ENCODE measurements around the gene XPR1.
"Not testable (repeated sequence)": the region's sequence is repeated elsewhere in the genome, so short reads cannot be mapped to it uniquely, and the experiment has no call there.

The XPR1 gene

DNA sequence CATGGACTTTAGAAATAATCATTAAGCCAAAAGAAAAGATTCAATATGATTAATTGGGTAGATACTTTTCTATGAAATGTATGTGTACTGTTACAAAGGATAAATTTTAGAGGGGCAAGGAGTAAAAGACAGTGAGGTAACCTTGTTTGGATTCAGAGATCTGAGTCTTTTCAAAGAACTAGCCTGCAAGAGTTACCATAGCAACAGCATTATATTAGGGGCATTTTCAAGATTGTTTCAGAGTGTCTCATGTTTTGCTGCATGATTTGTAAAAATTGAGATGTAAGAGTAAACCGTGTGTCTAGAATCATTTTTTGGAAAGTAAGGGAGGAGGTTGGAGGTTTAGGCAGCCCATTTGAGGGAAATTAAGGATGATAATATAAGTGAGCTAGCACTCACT, 210.2 kb downstream of the XPR1 start:
- no peak for DNase-seq (ENCODE audit: low spot score)

DNA sequence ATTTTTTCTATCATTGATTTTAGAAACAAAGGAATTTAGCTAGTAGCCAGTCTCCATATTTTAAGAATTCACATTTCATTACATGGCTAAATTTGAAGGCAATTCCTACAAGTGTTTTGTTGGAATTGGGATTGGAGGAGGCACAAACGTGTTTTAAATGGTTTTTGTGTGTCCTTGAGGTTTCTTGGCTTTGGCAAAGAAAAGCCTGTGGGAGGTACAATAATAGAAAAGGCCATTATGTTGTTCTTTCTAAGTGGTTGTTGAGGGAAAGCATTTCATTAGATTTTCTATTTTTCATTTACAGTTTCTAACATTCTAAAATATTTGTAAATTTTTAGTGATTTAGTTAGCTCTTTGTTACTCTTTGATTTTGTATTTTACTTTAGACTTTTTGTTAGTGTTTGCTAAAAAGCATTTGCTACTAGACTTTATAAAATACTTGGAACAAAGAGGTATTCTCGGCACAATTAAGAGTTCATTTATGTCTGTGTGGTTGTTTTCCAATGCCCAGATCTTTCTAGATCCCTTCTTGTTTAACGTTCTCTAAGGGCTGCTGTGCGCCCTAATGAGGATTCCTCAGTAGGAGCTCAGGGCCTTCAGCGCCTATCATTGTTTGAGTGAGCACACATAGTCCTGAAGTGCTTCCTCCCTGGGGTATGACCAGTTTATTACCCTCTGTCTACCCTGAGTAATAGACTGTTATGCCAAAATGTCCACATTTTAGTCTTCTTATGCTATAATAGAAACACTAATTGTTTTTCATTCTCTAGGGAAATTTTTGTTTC, 210.9 kb downstream of the XPR1 start:
- DNase-seq (ENCODE audit: low spot score), result no peak

DNA sequence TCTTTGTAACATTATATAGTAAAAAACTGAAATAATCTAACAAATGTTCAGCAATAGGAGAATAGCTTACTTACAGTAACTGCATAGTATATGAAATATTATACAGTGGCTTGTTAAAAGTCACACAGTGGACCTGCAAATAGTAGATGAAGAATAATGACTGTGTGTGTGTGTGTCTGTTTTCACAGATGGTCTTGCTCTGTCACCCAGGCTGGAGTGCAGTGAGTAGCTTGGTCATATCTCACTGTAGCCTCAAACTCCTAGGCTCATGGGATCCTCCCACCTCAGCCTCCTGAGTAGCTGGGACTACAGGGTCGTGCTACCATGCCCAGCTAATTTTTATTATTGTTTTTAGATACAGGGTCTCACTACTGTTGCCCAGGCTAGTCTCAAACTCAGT, 213.5 kb downstream of the XPR1 start:
- no peak for DNase-seq (ENCODE audit: low spot score)

DNA sequence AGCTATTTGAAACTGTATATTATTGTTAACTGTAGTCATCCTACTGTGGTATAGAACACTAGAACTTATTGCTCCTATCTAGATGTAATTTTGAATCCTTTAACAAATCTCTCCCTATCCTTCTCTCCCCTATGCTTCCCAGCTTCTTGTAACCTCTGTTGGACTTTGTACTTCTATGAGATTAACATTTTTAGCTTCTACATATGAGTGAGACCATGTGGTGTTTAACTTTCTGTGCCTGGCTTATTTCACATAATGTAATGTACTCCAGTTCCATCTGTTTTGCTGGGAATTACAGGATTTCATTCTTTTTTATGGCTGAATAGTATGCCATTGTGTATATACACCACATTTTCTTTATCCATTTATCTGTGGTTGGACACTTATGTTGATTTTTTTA, 216.4 kb downstream of the XPR1 start:
- DNase-seq (ENCODE audit: low spot score), result no peak

GRCh38 chr1:180849031-180849775, 217.4 kb downstream of the XPR1 start:
- no peak for DNase-seq (ENCODE audit: low spot score)

DNA sequence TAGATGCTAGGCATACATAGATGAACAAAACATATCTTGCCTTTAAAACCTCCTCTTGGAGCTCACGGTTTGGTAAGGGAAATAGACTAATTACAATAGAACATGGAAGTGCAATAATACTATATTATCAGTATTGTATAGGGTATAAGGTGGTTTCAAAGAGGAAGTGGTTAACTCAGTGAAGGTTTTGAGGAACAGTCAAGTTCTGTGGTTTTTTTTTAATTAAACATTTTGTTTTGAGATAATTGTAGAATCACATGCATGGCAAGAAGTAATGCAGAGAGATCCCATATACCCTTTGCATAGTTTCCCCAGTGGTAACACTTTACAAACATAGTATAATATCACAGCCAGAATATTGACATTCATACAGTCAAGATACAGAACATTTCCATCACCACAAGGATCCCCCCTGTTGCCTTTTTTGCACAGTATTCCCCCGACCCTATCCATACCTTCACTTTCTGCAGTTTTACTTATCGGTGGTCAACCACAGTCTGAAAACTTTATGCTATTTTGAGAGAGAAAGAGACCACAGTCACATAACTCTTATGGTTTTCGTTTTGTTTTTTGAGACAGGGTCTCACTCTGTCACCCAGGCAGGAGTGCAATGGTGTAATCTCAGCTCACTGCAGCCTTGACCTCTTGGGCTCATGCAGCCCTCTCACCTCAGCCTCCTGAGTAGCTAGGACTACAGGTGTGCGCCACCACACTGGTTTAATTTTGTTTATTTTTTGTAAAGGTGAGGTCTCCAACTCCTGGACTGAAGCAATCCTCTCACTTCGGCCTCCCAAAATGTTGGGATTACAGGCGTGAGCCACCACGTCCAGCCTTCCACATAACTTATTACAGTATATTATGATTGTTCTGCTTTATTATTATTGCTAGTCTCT, 220.4 kb downstream of the XPR1 start:
- no peak for DNase-seq (ENCODE audit: low spot score)

DNA sequence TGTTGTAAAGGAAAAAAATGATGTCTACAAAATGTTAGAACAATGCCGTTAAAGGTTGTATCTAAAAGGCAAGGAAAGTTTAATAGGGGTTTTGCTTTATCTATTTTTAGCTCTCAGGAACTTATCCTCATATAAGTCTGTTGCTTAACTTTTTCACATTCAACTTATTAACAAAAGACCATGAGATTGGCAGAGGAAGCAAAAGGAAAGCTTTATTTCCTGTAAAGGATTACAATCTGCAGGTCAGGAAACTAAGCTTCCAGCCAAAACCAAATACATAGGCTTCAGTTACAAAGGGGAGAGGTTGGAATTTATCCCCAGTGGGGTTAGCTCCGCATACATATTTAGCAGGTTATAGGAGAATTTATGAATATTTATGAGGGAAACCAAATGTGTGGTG, 222.2 kb downstream of the XPR1 start:
- no peak for DNase-seq (ENCODE audit: low spot score)

DNA sequence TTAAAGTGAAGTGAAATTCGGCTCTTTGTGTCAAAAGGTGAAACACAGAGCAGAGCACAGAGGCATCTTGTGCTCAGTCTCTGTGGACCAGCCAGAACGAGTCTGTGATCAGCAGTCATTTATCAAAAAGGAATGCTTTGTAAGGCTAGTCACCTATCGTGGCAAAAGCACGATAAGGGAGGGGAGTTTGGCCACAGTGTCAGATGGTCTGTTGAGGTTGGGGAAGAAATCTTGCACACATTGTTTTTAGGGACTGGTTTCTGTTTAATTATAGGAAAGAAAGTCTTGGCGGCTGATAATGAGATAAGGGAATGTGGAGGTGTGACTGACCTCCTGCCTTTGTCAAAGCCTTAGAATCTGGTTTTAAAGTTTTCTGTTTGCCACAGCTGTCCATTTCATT, 222.6 kb downstream of the XPR1 start:
- DNase-seq (ENCODE audit: low spot score), result no peak

DNA sequence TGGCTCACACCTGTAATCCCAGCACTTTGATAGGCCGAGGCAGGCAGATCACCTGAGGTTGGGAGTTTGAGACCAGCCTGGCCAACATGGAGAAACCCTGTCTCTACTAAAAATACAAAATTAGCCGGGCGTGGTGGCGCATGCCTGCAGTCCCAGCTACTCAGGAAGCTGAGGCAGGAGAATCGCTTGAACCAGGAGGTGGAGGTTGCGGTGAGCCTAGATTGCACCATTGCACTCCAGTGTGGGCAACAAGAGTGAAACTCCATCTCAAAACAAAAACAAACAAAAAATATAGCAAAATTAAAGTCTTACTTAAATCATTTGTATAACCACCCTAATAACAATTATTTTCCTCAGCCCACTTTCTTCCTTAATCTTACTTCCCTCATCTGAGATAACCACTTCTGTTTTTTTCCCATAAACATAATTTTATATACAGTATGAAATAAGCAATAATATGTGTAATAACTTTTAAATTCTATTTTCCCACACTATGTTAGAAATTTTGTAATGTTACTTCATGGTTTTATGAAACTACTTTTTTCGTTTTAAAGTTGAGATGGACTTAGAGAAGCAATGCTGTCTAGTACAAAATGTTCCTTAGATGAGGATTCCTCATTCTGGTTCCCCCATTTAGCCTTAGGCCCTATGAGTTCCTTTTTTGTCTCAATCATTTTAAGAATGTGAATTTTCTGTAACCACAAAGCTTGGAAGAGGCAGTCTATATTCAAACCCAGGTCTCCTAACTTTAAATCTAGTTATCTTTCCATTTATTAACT, 226.3 kb downstream of the XPR1 start:
- DNase-seq (ENCODE audit: low spot score), result not testable (repeated sequence)

DNA sequence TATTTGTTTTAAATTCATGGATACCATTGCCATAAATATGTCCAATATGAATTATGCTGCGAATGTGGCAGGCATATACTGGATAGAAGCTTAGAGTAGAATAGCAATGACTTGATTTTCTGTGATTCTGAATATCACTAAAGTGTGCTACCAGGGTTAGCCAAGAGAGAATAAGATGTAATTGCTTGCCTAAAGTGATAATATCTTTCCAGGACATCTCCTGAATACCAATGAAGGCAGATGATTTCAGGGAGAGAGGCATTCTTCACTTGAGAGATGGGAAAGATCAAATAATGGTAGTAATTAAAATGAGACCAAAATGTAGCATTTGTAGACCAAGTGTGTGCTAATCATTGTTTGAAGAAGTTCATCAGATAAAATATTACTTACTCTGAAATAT, 227.5 kb downstream of the XPR1 start:
- DNase-seq (ENCODE audit: low spot score), result no peak

DNA sequence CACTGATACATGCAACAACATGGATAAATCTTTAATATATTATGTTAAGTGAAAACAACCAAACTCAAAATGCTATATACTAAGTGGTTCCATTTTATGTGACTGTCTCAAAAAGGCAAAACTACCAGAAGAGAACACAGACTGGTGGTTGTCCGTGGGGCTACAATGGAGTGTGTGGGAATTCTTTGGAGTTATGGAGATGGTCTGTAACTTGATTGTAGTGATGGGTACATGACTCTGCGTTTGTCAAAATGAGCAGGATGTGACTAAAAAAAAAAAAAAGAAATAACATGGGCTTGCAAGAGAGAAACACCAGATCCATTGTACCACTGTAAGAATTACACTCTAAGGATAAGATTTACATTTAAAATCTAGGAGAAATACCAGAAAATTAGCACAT, 228.7 kb downstream of the XPR1 start:
- DNase-seq (ENCODE audit: low spot score), result no peak

- no peak for DNase-seq (ENCODE audit: low spot score)
Measured at GRCh38 chr1:180862305-180862704, 230.5 kb downstream of the XPR1 start.

- DNase-seq (ENCODE audit: low spot score), result no peak
Measured at GRCh38 chr1:180863158-180863775, 231.4 kb downstream of the XPR1 start.

DNA sequence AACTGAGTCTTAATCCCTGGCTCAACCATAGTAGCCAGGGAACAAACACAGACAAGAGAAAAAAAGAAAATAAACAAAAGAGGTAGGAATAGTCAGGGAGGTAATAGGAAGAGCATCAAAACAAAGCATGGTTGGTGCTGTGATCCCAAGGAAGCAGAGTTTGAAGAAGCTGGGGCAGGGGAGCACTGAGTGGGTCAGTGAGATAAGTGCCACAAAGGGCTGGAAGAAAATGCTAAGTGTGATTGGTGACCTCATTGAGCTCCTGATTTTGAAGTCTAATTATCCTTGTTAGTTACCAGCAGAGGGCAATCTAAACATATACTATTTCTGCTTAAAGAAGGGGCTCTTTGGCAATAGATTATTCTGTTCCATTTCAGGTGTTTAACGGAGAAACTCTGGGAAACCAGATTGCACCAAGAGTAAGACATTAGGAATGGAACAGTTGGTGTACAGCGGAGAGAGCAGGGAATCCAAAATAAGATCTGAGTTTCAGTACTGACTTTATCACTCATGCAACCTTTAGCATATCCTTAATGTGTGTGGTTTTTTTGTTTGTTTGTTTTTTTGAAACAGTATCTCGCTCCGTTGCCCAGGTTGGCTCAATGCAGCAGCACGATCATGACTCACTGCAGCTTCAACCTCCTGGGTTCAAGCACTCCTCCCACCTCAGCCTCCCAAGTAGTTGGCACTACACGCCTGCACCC, 250.1 kb downstream of the XPR1 start:
- DNase-seq (ENCODE audit: low spot score), result peak; percentile 33

DNA sequence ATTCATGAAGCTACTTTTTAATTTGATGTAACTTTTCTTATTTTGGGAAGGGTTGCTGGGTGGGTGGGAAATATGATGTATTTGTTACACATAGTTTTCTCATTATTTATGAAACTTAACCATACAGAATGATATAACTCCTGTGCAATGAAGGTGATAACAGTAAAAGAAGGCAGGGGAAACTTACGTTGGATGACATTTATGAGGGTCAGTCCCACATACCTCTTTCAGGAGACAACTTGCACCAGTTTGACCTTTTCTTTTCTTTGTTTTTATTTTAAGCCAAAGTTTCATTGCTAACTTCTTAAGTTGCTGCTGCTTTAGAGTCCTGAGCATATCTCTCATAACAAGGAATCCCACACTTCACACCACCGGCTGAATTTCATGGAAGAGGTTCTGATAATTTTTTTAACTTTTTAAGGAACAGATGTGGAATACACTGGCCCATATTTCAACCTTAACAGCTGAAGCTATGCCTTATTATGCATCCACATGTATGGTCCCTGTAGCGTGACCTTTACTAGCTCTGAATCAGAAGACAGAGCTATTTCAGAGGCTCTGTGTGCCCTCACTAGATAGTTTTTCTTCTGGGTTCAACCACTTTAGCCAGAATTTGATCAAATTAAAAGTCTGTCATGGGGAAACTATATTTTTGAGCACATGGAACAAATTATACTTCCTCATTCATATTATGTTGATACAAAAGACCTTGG, 252.9 kb downstream of the XPR1 start:
- no peak for DNase-seq (ENCODE audit: low spot score)

- no peak for DNase-seq (ENCODE audit: low spot score)
Measured at GRCh38 chr1:180886338-180886737, 254.5 kb downstream of the XPR1 start.

DNA sequence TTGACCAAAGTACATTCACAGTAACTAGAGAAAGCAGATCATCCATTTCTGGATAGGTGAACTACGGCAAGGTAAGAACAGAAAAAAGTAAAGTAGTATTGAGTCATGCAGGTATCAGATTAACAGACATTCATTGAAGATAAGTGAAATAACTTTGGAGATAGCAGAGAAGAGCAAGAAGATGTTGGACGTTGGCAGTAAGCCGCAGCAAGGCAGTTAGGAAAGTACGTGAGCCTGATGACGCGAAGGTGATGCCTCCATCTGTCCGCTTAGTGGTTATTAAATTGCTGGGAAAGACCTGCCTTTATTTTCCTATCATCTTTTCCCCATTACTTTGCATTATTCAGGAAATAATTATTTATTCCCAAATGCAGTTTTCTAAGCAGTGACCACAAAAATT, 256.0 kb downstream of the XPR1 start:
- no peak for DNase-seq (ENCODE audit: low spot score)

DNA sequence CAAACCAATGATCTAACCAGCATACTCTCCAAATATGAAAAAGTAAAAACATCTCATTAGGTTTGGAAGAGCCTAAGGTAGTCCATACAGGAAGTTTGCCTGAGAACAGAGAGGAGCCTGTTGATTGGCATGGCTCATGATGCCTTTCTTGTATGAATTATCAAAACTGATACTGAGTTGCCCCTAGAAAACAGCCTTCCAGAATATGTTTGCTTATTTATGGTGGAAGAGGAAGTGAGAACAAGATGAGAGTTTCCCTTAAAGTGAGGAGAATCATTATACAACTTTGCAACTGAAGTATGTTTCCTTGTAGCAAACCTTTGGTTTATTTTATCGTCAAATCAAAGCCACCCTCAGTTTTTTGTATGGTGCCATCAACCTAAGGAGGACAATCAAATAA, 257.0 kb downstream of the XPR1 start:
- DNase-seq (ENCODE audit: low spot score), result no peak

DNA sequence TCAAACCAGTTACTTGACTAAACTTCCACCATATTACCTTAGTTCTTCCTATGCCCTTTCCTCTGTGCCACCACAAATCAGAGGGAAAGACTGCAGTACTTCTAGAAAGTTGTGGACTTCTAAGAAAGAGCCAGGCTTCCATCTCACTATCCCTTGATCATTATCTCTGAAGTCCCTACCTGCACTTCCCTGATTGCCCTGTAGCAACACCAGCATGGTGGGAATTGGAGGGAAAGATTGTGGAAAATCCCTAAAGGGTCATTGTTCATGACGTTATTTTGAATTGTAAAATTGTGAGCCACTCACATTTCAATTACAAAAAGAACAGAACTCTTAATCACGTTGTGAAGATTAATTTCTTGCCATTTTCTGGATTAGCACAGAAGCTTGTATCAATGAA, 257.5 kb downstream of the XPR1 start:
- no peak for DNase-seq (ENCODE audit: low spot score)

- no peak for DNase-seq (ENCODE audit: low spot score)
Measured at GRCh38 chr1:180892272-180892671, 260.4 kb downstream of the XPR1 start.

All from HuH-7 (cell line).